HG03039 (cell line): ENCODE measurements around the gene ADGRL1.

Source experiments
- ATAC-seq: cut with Tn5 transposase; IDR thresholded peaks from one replicate; pipeline ENCODE4 v1.9.1; 2021; ENCODE audit warnings: mild to moderate bottlenecking, moderate library complexity; ENCODE audit not compliant: unreplicated experiment

ADGRL1 gene

DNA sequence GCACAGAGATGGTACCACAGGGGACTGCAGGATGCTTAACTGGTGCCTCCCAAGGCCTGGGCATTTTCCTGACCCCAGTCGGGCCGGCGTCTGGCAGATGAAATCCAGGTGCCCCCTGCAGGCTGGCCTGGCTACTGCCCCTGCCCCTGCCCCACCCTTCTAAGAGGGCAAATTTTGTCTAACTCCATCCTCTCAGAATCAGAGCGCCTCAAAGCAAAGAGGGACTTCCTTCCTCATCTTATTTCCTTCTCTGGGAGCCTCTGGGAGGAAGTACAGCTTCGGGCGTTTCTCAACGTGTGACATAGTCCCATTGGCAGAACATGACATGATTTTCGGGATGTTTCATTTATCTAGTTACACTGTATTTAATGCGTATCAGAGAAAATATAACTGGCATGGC is 91.1 kb downstream of the ADGRL1 start:
- no peak for ATAC-seq

DNA sequence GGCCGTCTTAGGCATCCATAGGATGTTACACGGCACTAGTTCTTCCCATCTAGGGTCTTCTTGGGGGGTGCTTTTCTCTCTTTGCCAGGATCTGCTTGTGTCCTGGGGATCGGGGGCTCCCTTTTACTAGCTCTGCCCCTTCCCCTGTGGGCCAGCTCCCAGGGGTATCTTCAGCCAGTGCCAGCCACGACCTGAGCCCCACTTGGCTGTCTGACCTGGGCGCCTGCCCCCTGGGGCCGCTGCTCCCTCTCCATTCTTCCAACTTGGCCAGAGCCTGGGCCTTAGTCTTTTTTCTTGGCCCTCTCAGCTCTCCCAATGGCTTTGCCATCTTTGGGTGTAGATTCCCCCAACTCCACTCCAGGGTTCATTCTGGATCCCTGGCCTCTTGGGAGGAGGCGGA is 91.5 kb downstream of the ADGRL1 start:
- ATAC-seq: no peak

DNA sequence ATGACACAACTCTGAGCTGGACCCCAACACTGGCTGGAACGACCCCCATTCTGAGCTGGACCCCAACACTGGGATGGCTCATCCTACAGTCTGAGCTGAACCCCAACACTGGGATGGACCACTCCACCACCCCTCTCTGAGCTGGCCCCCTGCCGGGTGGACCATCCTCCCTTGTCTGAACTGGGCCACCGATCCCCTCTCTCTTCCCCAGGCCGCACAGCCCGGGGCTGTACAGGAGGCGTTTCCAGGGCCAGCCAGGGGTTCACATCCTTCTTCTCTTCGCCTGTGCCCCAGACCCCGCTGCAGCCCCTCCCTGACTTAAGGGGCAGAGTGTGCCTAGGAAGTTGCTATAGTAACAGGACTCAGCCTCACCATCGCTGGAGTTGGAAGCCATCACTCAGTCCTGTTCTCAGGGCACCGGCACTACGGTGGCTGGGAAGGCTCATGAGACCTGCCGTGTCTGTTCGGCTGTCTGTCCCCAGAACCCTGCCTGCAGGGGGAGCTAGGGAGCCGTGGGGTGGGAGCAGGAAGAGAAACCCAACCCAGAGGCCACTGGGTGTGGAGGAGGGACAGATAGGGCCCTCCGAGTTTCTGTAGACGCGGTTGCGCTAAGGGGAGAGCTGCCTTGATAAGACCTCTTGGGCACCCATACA is 92.1 kb downstream of the ADGRL1 start:
- no peak for ATAC-seq

DNA sequence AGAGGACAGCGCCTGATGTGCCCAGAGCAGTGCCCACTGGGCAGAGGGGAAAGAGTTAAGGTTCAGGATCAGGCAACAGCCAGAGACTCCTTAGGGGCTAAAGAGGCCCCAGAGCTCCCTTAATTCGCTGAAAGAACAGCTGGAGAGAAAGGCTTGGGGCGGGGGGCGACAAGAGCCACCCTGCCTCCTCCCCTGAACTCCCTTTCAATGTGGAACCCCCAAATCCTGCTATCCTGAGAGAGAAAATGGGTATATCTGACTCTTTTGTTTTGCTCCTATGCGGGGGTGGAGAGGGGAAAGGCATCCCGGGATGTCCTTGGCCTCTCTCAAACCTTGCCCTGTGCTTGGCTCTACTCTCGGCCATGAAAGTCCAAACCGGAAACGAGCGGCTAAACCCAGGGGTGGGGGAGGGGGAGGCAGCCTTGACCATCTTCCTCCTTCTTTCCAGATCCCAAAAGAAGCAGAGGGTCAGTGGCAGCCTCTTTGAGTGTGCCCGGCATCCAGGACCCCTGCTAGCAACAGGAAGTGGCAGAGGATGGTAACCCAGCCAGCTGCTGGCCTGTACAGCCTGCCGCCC is 93.1 kb downstream of the ADGRL1 start:
- ATAC-seq: no peak

DNA sequence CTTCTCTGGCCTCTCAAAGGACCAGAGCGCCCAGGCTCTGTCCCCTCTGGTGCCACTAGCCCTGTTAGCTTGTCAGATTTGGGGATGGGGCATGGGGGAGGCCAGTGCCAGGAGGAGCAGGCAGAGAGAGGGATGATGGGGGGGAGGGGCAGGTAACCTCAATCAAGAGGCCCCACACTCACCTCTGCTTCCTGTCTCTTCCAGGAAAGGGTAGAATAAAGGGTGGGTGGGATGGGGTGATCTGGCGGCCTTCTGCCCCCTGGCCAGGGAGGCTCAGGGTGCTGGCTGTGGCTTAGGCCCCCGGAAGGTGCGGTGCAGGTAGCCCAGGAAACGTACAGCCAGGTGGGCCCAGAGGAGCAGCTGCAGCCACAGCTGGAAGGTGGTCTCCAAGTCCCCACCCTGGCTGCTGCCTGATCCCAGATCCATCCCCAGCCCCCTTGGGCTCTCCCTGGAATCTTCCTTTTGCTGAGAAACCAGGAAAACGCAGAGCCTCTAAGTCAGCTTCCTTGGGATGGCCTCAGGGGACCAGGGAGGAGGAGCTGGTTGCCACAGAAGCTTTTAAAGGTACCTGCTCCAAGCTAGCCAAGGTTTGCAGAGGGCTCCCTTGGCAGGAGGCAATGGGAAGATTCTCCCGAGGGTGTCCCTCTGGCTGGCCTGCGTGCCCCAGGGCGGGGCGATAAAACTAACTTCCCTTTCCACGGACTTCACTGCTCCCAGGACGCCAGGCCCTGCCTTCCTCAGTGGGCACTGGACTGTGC is 93.7 kb downstream of the ADGRL1 start:
- no peak for ATAC-seq

DNA sequence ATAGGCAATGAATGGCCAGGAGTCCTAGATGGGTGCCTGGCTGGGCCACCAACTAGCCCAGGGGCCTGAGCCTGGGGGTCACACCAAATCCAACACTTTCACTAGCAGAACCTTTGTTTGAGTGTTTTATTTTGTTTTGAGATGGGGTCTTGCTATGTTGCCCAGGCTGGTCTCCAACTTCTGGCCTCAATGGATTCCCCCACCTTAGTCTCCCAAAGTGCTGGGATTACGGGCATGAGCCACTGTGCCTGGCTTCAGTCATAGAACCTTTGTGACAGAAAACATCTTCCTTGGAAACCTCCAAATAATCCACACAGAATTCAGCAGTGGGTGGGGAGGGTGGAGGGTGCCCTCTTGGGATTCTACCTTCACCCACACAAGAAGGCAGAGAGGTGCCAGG is 94.5 kb downstream of the ADGRL1 start:
- ATAC-seq: no peak

DNA sequence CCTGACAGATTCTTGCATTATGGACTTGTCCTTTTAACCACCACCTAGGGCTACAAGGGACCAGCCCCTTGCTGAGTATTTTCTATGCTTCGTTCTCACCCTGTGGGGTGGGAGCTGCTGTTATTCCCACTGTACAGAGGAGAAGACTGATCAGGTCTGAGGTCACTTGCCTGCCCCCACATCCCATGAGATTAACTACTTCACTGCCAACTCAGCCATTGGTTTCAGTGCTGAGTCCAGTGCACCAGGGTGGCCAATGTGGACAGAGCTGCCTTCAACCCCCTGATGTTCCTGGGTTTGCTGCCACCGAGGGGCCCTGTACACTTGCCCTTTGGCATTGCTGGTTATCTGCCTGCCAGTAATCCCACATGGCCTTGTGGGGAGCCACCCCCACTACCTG is 95.3 kb downstream of the ADGRL1 start:
- no peak for ATAC-seq

DNA sequence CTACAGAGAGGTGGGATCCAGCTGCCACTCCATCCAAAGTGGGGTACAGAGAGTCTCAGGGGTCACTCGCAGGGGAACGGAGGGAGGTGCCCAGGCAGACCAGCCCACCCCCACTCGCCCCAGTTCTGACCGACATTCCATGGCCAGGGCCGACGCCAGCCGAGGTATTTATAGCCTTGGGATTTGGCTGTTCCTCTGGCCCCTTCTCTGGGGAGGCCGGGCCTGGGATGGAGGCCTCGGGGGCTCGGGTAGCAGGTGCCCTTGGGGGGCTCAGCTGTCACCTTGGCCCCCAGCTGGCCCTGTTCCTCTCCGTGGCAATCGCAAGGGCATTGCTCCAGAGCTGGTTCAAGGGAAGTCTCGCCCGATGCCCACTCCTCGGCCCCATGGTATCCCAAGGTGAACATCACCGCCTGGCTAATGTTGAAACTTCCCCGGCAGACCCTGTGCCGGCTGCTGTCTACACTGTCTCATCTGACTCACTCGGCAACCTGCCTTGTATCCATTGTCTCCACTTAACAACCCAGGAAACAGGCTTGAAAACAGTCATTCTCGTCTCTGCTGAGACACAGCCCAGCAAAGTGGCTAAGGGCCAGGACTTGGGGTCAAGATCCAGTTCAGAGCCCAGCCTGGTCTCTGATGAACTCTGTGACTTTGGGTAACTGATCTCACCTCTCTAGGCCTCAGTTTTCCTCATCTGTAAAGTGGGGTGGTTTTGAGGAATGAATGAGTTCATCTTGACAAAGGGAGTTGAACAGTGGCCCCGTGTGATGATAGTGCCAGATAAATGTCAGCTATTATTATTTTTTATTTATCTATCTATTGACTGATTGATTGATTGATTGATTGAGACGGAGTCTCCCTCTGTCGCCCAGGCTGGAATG is 98.1 kb downstream of the ADGRL1 start:
- ATAC-seq: no peak

DNA sequence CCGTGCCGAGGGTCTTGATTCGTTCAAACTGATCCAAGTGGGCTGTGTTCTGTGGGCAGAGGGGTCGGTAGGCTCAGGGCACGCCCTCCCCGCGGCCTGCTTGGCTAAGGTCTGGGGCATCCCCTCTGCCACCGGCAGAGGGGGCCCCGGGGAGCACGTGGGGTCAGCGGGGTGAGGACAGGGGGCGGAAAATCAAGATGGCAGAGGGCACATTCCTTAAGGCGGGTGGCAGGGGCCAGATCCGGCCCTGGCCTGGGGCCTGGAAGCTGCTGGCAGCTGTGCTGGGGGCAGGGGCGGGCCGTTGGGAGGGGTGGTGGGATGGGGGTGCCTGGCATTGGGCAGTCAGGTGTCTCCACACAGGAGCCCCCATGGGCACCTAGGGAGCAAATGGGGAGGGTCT is 99.1 kb downstream of the ADGRL1 start:
- ATAC-seq: no peak

DNA sequence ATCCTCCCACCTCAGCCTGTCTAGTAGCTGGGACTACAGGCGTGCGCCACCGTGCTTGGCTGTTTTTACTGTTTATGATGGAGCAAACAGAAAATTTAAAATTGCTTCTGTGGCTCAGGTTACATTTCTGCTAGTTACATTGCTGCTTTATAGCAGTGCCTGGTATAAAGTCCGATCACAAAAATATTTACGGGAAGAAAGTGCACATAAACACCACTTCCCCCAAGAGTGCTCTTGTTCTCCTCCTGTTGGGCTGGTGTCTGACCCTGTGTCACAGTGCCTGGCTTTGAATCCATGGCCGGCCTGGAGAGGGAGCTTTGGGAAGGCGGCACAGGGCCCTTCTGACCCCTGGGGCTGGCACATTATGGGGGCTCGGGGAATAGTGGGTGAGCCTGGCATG is 100.3 kb downstream of the ADGRL1 start:
- no peak for ATAC-seq

DNA sequence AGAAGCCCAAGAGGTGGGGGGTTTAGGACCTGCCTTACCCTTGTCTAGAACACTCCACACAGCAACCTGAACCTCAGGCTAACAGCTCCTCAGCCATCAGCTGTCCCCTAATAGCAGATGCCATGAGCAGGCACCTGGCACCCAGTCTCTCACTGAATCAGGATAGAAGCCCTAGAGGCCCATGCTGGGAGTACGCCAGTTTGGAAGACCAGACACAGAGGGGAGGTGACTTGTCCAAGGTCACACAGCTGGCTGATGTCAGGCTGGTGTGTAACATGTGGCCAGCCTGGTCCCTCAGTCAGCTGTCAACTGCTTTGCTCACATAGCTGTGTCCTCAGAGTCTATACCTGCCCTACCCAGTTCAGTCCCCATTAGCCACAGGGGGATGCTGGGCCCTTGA is 102.7 kb downstream of the ADGRL1 start:
- no peak for ATAC-seq

DNA sequence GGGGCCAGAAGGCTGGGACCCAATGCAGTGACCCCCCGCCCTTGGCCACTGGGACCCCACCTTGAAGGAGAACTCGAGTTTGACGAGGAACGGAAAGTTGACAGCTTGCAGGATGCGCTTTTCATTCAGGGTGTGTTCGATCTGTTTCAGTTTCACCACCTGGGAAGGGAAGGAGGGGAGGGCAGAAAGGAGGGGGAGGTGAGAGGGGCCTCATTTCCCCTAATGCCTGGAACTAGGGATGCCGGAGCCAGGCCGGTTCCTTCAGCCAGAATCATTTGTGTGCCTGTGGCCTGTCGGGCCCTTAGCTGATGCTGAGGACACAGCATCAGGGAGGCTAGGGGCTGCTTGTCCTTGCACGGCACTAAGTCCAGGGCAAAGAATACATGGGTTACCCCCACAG is 103.2 kb downstream of the ADGRL1 start:
- ATAC-seq: no peak

DNA sequence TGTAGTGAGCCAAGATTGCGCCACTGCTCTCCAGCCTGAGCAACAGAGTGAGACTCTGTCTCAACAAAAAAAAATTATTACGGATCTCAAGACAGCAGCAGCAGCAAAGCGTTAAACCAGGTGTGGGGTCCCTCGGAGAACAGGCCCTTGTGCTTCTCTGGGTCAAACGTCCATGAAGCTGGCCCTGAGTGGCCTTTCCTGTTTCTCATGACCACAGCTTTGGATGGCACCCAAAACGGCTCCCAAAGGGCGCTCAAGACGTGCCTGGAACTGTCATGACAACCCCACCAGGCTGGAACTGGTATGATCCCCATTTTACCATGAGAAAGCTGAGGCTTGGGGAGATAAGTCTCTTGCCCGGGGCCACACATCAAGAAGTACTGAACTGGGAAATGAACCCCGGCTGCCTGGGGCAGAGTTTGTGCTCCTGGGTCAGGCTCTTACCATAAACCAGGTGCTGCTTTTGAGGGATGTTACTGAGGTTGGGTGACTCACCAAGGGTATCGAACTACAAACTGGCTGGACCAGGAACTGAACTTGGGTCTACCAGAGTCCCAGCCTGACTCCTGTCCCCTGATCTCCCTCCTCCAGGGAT is 103.8 kb downstream of the ADGRL1 start:
- no peak for ATAC-seq

DNA sequence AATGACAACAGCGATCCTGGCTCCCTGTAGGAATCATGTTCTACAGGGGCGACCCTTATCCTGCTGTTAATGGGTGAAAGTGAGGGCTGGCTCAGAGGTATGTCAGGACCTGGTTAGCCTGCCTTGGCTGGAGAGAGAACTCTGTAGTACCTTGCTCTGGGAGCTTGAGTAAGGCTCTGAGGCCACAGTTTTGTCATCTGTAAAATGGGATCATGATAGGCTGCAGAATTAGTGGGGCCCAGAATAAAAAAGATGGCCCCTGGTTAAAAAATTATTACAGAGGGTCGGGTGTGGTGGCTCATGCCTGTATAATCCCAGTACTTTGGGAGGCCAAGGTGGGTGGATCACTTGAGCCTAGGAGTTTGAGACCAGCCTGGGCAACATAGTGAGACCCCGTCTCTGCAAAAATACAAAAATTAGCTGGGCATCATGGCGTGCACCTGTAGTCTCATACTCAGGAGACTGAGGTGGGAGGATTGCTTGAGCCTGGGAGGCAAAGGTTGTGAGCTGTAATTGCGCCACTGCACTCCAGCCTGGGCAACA is 104.9 kb downstream of the ADGRL1 start:
- no peak for ATAC-seq
